DMS 273 (cell line): Measurements from ENCODE around the gene MAPT.

ENCODE experiments used
- DNase-seq: peaks from one replicate; lab custom pipeline; 2025; ENCODE audit not compliant: unreplicated experiment; lab: John Stamatoyannopoulos, UW

MAPT gene

DNA sequence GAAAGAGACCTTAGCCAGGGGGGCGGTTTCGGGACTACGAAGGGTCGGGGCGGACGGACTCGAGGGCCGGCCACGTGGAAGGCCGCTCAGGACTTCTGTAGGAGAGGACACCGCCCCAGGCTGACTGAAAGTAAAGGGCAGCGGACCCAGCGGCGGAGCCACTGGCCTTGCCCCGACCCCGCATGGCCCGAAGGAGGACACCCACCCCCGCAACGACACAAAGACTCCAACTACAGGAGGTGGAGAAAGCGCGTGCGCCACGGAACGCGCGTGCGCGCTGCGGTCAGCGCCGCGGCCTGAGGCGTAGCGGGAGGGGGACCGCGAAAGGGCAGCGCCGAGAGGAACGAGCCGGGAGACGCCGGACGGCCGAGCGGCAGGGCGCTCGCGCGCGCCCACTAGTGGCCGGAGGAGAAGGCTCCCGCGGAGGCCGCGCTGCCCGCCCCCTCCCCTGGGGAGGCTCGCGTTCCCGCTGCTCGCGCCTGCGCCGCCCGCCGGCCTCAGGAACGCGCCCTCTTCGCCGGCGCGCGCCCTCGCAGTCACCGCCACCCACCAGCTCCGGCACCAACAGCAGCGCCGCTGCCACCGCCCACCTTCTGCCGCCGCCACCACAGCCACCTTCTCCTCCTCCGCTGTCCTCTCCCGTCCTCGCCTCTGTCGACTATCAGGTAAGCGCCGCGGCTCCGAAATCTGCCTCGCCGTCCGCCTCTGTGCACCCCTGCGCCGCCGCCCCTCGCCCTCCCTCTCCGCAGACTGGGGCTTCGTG lies at the start of gene MAPT:
TSS of gene MAPT (plus strand) at position 533 of the 763 bp plus-strand sequence. CDS start 67,784 bp downstream, outside the sequence.
- peak; percentile 98 for DNase-seq

DNA sequence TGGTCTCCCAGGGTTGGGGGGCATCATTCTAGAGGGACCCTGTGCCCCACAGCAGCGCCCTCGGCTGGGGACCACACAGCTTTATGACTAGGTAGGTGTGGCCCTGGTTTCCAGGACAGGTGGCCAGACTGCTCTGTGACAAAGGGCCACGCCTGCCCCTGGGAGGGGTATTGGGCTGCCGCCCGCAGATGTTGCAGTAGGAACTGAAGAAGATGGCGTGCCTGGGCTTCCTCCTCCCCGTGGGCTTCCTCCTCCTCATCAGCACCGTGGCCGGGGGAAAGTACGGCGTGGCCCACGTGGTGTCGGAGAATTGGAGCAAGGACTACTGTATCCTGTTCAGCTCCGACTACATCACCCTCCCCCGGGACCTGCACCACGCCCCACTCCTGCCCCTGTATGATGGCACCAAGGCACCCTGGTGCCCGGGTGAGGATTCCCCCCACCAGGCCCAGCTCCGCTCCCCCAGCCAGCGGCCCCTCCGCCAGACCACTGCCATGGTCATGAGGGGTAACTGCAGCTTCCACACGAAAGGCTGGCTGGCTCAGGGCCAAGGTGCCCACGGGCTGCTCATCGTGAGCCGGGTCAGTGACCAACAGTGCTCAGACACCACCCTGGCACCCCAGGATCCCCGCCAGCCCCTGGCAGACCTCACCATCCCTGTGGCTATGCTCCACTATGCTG lies 49.5 kb upstream of the MAPT start, which contains the start of gene SPPL2C:
TSS of gene SPPL2C (plus strand) at position 187 of the 681 bp plus-strand sequence. CDS start at position 213, 26 bp downstream.
- DNase-seq: no peak

DNA sequence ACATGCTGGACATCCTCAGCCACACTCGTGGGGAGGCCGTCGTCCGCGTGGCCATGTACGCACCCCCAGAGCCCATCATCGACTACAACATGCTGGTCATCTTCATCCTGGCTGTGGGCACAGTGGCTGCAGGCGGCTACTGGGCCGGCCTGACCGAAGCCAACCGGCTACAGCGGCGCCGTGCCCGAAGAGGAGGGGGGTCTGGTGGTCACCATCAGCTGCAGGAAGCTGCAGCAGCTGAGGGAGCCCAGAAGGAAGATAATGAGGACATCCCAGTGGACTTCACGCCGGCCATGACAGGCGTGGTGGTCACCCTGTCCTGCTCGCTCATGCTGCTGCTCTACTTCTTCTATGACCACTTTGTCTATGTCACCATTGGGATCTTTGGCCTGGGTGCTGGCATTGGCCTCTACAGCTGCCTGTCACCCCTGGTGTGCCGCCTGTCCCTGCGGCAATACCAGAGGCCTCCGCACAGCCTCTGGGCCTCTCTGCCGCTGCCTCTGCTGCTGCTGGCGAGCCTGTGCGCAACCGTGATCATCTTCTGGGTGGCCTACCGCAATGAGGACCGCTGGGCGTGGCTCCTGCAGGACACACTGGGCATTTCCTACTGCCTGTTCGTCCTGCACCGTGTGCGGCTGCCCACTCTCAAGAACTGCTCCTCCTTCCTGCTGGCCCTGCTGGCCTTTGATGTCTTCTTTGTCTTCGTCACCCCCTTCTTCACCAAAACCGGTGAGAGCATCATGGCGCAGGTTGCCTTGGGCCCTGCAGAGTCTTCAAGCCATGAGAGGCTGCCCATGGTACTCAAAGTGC lies 48.8 kb upstream of the MAPT start:
- no peak for DNase-seq

DNA sequence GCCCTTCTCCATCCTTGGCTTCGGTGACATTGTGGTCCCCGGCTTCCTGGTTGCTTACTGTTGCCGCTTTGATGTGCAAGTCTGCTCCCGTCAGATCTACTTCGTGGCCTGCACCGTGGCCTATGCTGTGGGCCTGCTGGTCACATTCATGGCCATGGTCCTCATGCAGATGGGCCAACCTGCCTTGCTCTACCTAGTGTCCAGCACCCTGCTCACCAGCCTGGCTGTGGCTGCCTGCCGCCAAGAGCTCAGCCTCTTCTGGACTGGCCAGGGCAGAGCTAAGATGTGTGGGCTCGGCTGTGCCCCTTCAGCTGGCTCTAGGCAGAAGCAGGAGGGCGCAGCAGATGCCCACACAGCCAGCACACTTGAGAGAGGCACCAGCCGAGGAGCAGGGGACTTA lies 48.1 kb upstream of the MAPT start:
- no peak for DNase-seq

DNA sequence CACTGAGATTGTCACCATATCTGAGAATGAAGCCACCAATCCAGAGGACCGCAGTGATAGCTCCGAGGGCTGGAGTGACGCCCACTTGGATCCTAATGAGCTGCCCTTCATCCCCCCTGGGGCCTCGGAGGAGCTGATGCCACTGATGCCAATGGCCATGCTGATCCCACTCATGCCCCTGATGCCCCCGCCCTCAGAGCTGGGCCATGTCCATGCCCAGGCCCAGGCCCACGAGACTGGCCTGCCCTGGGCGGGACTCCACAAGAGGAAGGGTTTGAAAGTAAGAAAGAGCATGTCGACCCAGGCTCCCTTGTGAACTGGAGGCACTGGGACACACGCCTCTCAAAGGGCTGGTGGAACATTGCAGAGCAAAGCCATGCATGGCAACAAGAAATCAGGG lies 47.7 kb upstream of the MAPT start:
- no peak for DNase-seq

DNA sequence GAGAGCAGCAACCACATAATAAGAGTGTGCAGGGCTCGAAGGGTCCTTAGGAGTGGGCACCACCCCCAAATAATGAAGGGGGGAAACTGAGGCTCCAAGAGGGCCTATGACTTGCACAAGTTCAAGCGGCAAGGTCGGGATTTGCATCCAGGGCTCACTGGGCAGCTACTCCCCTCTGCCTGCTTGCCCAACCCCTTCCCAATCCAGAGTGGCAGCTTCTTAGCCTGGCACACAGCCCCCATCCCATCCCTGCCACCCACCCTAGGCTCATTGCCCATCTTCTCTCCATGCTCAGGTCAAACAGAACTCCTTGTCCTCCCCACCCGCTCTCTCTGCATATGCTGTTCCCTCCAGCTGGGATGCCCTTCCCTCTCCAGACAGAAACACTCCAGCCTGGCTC lies 47.3 kb upstream of the MAPT start:
- DNase-seq: no peak

DNA sequence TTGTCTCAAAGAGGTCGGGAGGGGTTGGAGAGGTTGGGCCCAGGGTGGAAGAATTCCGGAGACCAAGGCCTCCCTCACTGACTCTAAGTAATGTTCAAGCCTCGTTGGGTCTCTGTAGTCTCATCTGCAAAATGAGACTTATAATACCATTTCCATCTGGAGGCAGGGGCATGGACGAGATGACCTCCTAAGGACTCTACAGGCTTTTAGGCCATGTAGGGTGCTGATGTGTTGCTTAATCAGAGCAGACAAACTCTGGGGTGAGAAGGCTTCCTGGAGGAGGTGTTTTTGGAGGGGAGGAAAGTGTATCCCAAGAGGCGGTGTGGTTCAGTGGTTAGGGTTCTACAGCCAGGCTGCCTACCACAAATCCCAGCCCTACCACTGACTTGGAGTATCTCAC lies 46.6 kb upstream of the MAPT start:
- DNase-seq: no peak

DNA sequence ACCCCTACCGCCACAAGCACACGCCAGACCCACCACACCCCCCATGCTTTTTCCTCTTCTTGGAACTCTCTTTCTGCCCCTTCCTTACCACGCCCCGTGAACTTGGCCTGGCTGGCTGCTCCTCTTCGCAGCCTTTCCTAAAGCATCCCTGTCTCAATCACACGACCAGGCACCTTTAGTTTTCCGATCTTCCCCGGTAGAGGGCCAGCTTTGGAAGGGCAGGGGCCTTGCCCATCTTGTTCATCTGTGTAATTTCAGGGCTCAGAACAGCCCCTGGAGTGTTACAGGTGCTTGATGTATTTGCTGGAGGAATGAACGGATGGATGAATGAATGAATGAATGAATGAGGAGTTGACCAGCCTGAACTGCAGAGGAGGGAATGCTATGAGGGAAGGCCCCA lies 45.9 kb upstream of the MAPT start:
- peak; percentile 58 for DNase-seq

DNA sequence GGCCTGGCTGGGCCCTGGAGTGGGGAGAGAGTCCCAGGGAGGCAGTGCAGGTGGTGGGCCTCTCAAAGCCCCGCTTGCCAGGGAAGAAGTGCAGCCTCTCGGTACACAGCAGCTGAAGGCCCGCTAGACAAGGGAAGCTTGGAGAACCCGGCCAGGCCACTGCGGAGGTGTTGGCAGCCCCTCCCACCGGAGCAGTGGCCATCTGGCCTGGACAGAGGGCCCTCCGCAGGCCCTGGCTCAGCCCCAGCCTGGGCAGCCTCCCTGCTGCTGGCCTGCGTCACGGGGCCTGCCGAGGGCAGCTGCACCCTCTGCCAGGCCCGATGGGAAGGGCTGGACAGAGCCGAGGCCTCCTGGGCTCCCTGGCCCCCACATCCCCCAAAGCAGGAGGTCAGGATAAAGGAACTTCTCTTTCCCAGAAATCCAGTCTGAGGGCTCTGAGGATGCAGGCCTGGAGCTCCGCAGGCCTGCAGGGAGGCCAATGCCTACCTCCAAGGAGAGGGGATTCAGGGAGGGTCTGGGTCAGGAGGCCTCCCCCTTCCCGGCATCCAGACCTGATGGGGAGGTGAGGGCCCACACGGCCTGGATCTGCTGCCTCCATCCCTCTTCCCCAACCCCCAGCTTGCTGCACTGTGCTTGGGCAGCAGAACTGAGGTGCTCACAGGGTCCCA lies 45.4 kb upstream of the MAPT start:
- peak; percentile 57 for DNase-seq

DNA sequence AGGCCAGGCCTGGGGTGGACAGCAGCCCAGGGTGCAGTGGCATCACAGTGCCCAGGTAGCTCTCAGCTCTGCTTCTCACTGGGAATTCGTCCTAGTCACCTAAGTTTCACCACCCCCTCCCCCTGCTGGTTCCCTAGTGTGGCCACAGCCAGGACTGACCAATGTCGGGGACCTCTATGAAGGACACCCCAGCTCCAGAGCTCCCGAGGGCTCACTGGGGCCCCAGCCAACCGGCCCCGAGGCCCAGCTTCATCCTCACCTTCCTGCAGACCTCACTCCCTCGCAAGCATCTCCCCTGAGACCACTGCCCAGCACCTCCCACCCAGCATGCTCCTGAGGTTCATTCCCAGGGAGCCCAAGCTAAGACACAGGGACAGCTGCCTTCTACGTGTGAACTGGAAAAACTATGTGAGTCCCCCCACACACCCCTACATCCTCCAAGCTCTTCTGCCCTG lies 44.8 kb upstream of the MAPT start:
- DNase-seq: no peak

DNA sequence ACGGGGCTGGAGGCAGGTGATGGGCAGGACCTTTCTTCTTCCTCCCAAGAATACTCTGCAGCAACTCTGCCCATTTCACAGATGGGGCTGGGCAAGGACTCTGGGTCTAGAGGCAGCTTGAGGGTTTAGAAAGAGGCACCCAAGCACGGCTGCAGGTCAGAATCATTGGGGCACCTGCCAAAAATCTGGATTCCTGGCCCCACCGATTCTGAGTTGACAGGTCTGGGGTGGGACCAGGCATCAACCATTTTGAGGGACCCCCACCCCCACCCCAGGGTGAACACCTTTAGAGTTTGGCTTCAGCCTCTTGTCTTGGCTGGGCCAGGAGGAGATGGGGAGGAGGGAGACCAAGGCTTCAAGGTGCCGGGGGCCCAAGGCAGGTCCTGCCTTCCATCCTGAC lies 44.3 kb upstream of the MAPT start:
- no peak for DNase-seq

DNA sequence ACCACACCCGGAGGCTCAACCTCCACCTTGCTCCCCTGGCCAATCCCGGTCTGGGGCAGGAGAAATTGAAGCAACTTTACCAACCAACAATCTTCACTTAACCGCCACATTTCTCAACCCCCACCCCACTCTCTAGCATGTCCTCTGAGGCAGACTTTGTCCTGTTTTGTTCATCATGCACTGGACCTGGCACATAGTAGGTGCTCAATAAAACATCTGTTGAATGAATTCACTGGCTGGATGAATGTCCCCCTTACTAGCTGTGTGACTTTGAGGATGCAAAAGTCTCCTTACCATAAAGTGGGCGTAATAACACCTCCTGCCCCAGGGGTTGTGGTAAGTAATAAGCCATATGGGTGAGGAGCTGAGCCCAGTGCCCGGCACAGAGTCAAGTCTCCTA lies 43.9 kb upstream of the MAPT start:
- DNase-seq: no peak

DNA sequence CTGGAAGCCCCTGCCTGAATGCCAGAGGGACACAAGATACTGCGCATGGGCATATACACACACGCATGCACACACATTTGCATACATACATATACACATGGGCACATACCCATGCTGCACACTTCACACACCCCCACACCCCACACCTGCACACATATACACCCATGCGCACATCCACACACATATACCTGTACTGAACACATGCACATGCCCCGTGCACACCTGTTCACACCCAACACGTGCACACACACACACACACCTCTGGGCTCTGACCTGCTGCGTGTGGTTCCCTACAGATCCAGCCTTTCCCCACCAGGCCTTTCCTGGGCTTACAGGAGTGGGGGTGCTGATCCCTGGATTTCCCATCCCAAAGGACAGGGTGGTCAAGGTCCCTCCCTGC lies 43.3 kb upstream of the MAPT start:
- DNase-seq: no peak

DNA sequence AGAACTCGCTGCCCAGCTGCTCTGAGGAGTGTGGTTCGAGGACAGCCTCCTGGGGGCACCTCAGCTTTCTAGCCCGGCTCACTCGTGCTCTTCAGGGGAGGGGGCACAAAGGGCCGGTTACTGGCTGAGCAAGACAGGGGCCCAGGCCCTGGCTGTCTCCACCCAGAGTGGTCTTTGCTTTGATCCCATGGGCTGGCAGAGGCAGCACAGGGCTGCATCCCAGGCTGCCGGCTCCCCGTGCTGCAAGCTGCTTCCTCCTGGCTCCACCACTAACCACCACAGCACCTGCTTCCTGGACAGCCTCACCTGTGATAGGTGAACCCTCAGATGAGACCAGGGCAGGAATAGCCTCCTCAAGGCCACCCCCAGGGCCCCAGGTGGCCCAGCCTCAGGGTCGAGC lies 42.9 kb upstream of the MAPT start:
- DNase-seq: no peak

DNA sequence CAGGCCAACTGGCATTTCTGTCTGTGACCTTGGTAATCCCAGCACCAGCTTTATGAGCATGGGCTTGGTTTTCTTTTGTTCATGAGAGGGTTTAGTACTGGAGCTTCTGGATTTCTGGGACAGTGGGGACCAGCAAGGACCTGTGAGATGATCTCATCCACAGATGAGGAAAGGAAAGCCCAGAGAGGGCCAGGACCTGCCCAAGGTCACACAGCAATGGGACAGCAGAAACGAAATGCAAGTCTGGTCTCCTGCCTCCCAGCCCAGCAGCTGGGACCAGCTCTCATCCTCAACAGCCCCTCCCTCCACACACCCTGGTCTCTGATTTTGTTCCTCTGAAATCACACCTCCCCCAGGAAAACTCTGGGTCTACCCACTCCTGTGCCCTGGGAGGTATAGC lies 42.5 kb upstream of the MAPT start:
- no peak for DNase-seq

DNA sequence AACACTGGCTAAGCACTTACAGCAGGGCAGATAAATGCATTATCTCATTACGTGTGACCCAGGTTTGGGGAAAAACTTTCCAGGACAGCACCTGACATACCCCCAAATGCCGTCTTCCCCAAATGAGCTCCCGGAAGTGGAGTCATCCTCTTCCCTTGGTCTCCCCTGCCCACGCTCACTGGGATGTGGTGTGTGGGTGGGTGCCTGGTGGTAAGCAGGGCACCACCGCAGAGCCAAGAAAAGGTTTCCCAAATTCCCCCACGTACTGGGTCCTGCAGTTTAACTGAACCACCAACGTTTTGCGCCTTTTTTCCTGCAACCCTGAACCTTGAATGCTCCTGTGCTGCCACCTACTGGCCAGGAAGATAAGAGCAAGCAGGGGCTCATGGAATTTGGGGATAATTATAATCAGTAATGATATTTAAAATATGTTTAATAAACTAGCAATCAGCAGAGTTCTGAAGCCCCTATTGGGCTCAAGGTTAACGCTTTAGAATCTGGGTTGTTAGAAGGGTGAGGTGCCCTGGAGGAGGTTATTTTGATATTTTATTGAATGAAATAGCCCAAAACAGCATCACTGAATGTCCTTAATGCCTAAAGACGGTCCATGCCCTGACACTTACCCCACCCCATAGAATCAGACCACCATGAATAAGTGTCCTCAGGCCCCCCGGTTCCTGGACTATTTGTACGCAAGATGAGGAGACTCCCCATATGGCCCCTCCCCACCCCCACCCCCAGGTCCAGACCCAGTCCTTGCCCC lies 41.6 kb upstream of the MAPT start:
- DNase-seq: peak; percentile 89

DNA sequence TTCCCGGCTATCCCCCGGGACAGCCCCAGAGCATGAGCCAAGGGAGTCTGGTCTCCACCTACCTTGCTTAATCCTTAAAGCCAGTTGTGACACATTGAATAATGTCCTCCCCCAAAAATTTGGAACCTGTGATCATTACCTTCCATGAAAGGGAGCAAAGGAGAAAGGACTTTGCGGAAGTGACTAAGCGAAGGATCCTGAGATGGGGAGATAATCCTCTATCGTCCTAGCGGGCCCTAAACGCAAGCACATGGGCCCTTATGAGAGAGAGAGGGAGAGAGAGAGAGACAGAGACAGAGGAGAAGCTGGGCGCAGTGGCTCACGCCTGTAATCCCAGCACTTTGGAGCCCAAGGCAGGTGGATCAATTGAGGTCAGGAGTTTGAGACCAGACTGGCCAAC lies 40.1 kb upstream of the MAPT start:
- no peak for DNase-seq

DNA sequence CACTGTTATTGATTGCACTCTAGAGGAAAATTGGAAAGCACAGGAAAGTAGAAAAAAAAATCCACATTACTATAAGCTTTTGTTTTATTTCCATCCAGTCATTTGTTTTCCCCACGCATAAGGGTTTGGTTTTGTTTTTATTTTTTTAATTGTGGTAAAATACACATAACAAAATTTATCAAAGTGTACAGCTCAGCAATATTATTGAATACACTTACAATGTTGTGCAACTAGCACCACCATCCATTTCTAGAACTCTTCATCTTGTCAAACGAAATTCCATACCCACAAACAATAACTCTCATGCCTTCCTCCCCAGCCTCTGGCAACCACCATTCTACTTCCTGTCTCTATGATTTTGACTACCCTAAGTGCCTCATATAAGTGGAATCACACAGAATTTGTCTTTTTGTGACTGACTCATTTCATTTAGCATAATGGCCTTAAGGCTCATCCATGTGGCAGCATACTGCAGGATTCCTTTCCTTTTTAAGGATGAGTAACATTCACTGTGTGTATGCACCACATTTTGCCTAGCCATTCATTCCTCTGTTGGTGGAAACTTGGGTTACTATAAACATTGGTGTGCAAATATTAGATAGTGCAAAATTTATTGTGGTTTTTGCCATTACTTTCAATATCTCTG lies 38.5 kb upstream of the MAPT start:
- DNase-seq: no peak

DNA sequence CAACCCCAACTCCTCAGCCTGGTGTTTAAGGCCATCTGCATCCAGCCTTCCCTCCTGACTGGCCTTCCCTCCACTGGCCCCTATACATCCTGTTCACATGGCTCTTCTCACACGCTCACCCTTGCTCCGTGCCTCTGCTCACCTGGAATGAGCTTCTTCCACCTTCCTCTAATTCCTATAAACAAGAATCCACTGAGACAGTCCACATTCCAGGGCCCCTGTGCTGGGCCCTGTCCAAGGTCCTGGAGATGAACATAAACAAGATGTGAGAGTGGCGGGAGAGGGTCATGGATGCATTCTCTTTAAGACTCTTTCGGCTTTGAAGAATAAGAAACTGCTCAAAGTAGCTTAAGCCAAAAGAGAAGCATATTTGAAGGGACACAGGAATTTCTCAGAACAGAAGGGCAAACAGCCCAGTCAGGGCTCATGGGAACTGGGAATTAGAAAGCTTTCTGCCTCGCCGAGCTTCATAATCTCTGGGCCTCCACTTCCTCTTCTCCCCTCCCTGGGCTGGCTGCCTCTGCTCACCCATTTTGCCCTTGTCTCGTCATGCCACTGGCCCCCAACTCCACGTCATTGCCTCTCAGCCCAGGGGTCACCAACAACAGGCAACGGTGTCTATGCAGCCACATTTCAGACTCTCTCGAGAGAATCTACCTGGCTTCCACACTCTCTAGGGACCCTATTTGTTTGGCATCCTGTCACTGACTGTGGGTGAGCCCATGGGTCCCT lies 36.2 kb upstream of the MAPT start:
- DNase-seq: peak; percentile 22
